Liver (tissue), 9 donors: ENCODE results near the gene ENPP3. TPM values are rescaled to one million over a fixed set of nuclear protein-coding genes. Genes with fewer than 3 reads are reported as not detected.

Experiments
- DNase-seq: peaks from one replicate; pipeline ENCODE4 v3.0.0-alpha.2; 2017; ENCODE audit warnings: low spot score
- H3K27ac ChIP-seq, 2 donors: one replicate each; pipeline ENCODE4 v1.7.0; 2013; ENCODE audit warnings: inconsistent platforms in 2 of 2, low read length in 2 of 2, control low read depth in 1 of 2, low read depth in 1 of 2, mild to moderate bottlenecking in 1 of 2
- H3K27me3 ChIP-seq, 4 donors: one replicate each; pipeline versions ENCODE4 v1.6.1 to v1.7.0; 2013; ENCODE audit warnings: low read length in 3 of 4, inconsistent platforms in 1 of 4, mild to moderate bottlenecking in 1 of 4, moderate library complexity in 1 of 4; ENCODE audit not compliant: control insufficient read depth in 4 of 4, insufficient read depth in 4 of 4
- H3K36me3 ChIP-seq, 4 donors: one replicate each; pipeline versions ENCODE4 v1.6.1 to v1.7.0; 2013; ENCODE audit warnings: low read length in 3 of 4, mild to moderate bottlenecking in 3 of 4, low read depth in 1 of 4, moderate library complexity in 1 of 4; ENCODE audit not compliant: control insufficient read depth in 4 of 4, insufficient read depth in 3 of 4
- H3K4me1 ChIP-seq, 4 donors: one replicate each; pipeline versions ENCODE4 v1.6.1 to v1.7.0; 2013; ENCODE audit warnings: low read length in 3 of 4, mild to moderate bottlenecking in 3 of 4, moderate library complexity in 1 of 4; ENCODE audit not compliant: control insufficient read depth in 4 of 4, insufficient read depth in 4 of 4
- H3K4me3 ChIP-seq, 3 donors: one replicate each; pipeline versions ENCODE4 v1.6.1 to v1.7.0; 2013; ENCODE audit warnings: low read length in 3 of 3, control low read depth in 1 of 3, low read depth in 1 of 3, mild to moderate bottlenecking in 1 of 3
- H3K9ac ChIP-seq, 2 donors: one replicate each; pipeline ENCODE4 v1.7.0; 2013; ENCODE audit warnings: low read length in 2 of 2, mild to moderate bottlenecking in 2 of 2, moderate library complexity in 2 of 2, control low read depth in 1 of 2, low read depth in 1 of 2
- H3K9me3 ChIP-seq, 4 donors: one replicate each; pipeline versions ENCODE4 v1.6.1 to v1.7.0; 2013; ENCODE audit warnings: low read length in 3 of 4; ENCODE audit not compliant: control insufficient read depth in 4 of 4
- EGR1 ChIP-seq, 2 donors: IDR thresholded peaks; 2 replicates each; pipeline ENCODE4 v1.6.1; 2016 to 2018; ENCODE audit warnings: antibody characterized with exemption in 2 of 2, low read depth in 2 of 2
- FOXA1 ChIP-seq: IDR thresholded peaks from 2 replicates; pipeline ENCODE4 v1.6.1; 2016; ENCODE audit warnings: antibody characterized with exemption
- FOXA2 ChIP-seq: IDR thresholded peaks from 2 replicates; pipeline ENCODE4 v1.6.1; 2016; ENCODE audit warnings: antibody characterized with exemption
- GABPA ChIP-seq, 2 donors: IDR thresholded peaks in 1 of 2; conservative IDR thresholded peaks in 1 of 2; 2 replicates each; pipeline ENCODE4 v1.6.1; 2016; ENCODE audit warnings: antibody characterized with exemption in 2 of 2, mild to moderate bottlenecking in 1 of 2, moderate library complexity in 1 of 2
- HNF4A ChIP-seq, 2 donors: conservative IDR thresholded peaks; 2 replicates each; pipeline ENCODE4 v1.6.1; 2016; ENCODE audit warnings: antibody characterized with exemption in 2 of 2, mild to moderate bottlenecking in 2 of 2
- HNF4G ChIP-seq: IDR thresholded peaks from 2 replicates; pipeline ENCODE4 v1.6.1; 2016; ENCODE audit warnings: antibody characterized with exemption
- JUND ChIP-seq, 2 donors: IDR thresholded peaks; 2 replicates each; pipeline ENCODE4 v1.6.1; 2016; ENCODE audit warnings: antibody characterized with exemption in 2 of 2
- MAX ChIP-seq: IDR thresholded peaks from 2 replicates; pipeline ENCODE4 v1.6.1; 2016; ENCODE audit warnings: antibody characterized with exemption
- NR2F2 ChIP-seq: IDR thresholded peaks from 2 replicates; pipeline ENCODE4 v1.6.1; 2016; ENCODE audit warnings: antibody characterized with exemption
- RAD21 ChIP-seq, 2 donors: IDR thresholded peaks; 2 replicates each; pipeline ENCODE4 v1.6.1; 2016; ENCODE audit warnings: antibody characterized with exemption in 2 of 2, mild to moderate bottlenecking in 2 of 2
- RXRA ChIP-seq, 2 donors: IDR thresholded peaks; 2 replicates each; pipeline ENCODE4 v1.6.1; 2017 to 2018; ENCODE audit warnings: antibody characterized with exemption in 2 of 2, mild to moderate bottlenecking in 1 of 2
- SP1 ChIP-seq: IDR thresholded peaks from 2 replicates; pipeline ENCODE4 v1.6.1; 2018; ENCODE audit warnings: antibody characterized with exemption, mild to moderate bottlenecking
- TAF1 ChIP-seq: conservative IDR thresholded peaks from 2 replicates; pipeline ENCODE4 v1.6.1; 2016; ENCODE audit warnings: antibody characterized with exemption, mild to moderate bottlenecking
- YY1 ChIP-seq: IDR thresholded peaks from 2 replicates; pipeline ENCODE4 v1.6.1; 2016; ENCODE audit warnings: antibody characterized with exemption, mild to moderate bottlenecking
- WGBS: extraction: QIAGEN DNeasy Blood & Tissue Kit; methylation state at CpG from one replicate; pipeline ENCODE4 v1.1.7; 2013; 5-methylcytosine and 5-hydroxymethylcytosine counted together
- polyA plus RNA-seq, 2 donors: library from polyadenylated mRNA; stranded (reverse) in 1 of 2; unstranded in 1 of 2; fragments of 200-250 nt in 1 of 2; fragments of >200 nt in 1 of 2; fragmentation: Nextera tagmentation in 1 of 2; extraction: Ambion mirVana in 1 of 2; gene quantifications; one replicate each; pipeline versions ENCODE4 v1.2.1 to v1.2.3, GENCODE V29; 2013 to 2015
- total RNA-seq, 2 donors: library from RNA; depleted of rRNA; stranded (reverse); fragments of >200 nt; gene quantifications; one replicate each; pipeline ENCODE4 v1.2.3, GENCODE V29; 2014
- TF ChIP-seq, protein P1 (sequence below): IDR thresholded peaks from 2 replicates; pipeline ENCODE4 v1.6.1; 2016; ENCODE audit warnings: antibody characterized with exemption
- TF ChIP-seq, protein P2 (sequence below): IDR thresholded peaks from 2 replicates; pipeline ENCODE4 v1.6.1; 2016; ENCODE audit warnings: antibody characterized with exemption, mild to moderate bottlenecking
- TF ChIP-seq, protein P3 (sequence below): IDR thresholded peaks from 2 replicates; pipeline ENCODE4 v1.6.1; 2016; ENCODE audit warnings: antibody characterized with exemption
- TF ChIP-seq, protein P4 (sequence below): fragments of 150-350 bp; IDR thresholded peaks from 2 replicates; pipeline ENCODE4 v1.5.1; 2017; ENCODE audit warnings: improper control_type of control experiment, low read depth, low read length; ENCODE audit not compliant: missing input control
- donor health status: healthy.
- donor health status: healthy.
- donor health status: healthy.
- donor health status: healthy.
- donor health status: healthy.

ENPP3 gene
- total and polyA plus RNA-seq, 4 donors = 0.51 to 6.1 (median 1.1) TPM

DNA sequence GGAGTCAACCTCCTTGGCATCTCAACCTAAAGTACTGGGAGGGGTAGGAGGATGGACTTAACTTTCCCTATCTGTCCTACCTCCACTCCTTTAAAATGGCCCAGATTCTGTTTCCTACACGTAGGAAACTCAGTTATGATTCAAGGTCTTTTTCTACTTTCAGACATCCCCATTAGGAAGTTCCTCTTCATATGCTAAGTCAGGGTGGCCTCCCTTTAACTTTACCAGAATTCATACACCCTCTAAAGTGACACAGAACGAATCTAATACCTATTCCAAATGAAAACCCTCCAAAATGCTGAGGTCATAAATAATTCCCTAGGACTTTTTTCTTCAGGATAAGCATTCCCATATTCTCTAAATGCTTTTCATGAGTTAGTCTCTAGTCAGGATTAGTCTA lies 48.5 kb upstream of the ENPP3 start:
- TF ChIP-seq FOXA2 = no peak
- no peak for TF ChIP-seq SP1
- no peak for TF ChIP-seq RXRA (IDR thresholded peaks at IDR 0.05)
- no peak for TF ChIP-seq FOXA1
- no peak for TF ChIP-seq JUND (IDR thresholded peaks at IDR 0.05)
- TF ChIP-seq MAX = no peak
- no peak for TF ChIP-seq TAF1
- TF ChIP-seq HNF4A (conservative IDR thresholded peaks at IDR 0.05) = no peak
- no peak for TF ChIP-seq EGR1 (IDR thresholded peaks at IDR 0.05; ENCODE audit: low read depth in 2 of 2)
- TF ChIP-seq NR2F2 = no peak
- TF ChIP-seq, protein P1, sequence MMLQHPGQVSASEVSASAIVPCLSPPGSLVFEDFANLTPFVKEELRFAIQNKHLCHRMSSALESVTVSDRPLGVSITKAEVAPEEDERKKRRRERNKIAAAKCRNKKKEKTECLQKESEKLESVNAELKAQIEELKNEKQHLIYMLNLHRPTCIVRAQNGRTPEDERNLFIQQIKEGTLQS = no peak
- TF ChIP-seq GABPA (IDR thresholded peaks at IDR 0.05 in 1 of 2, conservative IDR thresholded peaks at IDR 0.05 in 1 of 2) = no peak
- TF ChIP-seq, protein P2, sequence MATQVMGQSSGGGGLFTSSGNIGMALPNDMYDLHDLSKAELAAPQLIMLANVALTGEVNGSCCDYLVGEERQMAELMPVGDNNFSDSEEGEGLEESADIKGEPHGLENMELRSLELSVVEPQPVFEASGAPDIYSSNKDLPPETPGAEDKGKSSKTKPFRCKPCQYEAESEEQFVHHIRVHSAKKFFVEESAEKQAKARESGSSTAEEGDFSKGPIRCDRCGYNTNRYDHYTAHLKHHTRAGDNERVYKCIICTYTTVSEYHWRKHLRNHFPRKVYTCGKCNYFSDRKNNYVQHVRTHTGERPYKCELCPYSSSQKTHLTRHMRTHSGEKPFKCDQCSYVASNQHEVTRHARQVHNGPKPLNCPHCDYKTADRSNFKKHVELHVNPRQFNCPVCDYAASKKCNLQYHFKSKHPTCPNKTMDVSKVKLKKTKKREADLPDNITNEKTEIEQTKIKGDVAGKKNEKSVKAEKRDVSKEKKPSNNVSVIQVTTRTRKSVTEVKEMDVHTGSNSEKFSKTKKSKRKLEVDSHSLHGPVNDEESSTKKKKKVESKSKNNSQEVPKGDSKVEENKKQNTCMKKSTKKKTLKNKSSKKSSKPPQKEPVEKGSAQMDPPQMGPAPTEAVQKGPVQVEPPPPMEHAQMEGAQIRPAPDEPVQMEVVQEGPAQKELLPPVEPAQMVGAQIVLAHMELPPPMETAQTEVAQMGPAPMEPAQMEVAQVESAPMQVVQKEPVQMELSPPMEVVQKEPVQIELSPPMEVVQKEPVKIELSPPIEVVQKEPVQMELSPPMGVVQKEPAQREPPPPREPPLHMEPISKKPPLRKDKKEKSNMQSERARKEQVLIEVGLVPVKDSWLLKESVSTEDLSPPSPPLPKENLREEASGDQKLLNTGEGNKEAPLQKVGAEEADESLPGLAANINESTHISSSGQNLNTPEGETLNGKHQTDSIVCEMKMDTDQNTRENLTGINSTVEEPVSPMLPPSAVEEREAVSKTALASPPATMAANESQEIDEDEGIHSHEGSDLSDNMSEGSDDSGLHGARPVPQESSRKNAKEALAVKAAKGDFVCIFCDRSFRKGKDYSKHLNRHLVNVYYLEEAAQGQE = no peak
- H3K4me1 ChIP-seq = no peaks in the 10 kb centered on the region
- peaks cover 2 to 59% (median 42%) of the 10 kb centered on the region in 4 donors for H3K36me3 ChIP-seq
- no peak for DNase-seq
- 77% methylated on average over 2 of the region's 2 CpGs for WGBS
- no peak overlapping the region for H3K27ac ChIP-seq
- H3K27me3 ChIP-seq = no peaks in the 10 kb centered on the region
- no peaks in the 10 kb centered on the region for H3K9me3 ChIP-seq
- H3K9ac ChIP-seq = no peak overlapping the region
- no peak overlapping the region for H3K4me3 ChIP-seq

GRCh38 chr6:131592935-131593334 lies 44.2 kb upstream of the ENPP3 start:
- Histone ChIP-seq H3K27me3 (no peaks in the 10 kb centered on the region), H3K9ac (no peak overlapping the region), H3K9me3 (no peaks in the 10 kb centered on the region), H3K4me3 (no peak overlapping the region), H3K36me3 (peaks cover 1 to 57% (median 39%) of the 10 kb centered on the region in 4 donors), H3K4me1 (peaks cover 0 to 2% (median 0%) of the 10 kb centered on the region in 4 donors), H3K27ac (no peak overlapping the region)
- DNase-seq = no peak
- WGBS = 63% methylated on average over 2 of the region's 2 CpGs
- TF ChIP-seq YY1 (no peak), MAX (no peak), HNF4G (no peak), FOXA2 (no peak), FOXA1 (no peak), TAF1 (no peak), JUND (IDR thresholded peaks at IDR 0.05) (no peak), GABPA (IDR thresholded peaks at IDR 0.05 in 1 of 2, conservative IDR thresholded peaks at IDR 0.05 in 1 of 2) (no peak), RAD21 (IDR thresholded peaks at IDR 0.05) (no peak)
- TF ChIP-seq, protein P1 = no peak
- TF ChIP-seq, protein P3, sequence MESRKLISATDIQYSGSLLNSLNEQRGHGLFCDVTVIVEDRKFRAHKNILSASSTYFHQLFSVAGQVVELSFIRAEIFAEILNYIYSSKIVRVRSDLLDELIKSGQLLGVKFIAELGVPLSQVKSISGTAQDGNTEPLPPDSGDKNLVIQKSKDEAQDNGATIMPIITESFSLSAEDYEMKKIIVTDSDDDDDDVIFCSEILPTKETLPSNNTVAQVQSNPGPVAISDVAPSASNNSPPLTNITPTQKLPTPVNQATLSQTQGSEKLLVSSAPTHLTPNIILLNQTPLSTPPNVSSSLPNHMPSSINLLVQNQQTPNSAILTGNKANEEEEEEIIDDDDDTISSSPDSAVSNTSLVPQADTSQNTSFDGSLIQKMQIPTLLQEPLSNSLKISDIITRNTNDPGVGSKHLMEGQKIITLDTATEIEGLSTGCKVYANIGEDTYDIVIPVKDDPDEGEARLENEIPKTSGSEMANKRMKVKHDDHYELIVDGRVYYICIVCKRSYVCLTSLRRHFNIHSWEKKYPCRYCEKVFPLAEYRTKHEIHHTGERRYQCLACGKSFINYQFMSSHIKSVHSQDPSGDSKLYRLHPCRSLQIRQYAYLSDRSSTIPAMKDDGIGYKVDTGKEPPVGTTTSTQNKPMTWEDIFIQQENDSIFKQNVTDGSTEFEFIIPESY = no peak
- TF ChIP-seq, protein P4, sequence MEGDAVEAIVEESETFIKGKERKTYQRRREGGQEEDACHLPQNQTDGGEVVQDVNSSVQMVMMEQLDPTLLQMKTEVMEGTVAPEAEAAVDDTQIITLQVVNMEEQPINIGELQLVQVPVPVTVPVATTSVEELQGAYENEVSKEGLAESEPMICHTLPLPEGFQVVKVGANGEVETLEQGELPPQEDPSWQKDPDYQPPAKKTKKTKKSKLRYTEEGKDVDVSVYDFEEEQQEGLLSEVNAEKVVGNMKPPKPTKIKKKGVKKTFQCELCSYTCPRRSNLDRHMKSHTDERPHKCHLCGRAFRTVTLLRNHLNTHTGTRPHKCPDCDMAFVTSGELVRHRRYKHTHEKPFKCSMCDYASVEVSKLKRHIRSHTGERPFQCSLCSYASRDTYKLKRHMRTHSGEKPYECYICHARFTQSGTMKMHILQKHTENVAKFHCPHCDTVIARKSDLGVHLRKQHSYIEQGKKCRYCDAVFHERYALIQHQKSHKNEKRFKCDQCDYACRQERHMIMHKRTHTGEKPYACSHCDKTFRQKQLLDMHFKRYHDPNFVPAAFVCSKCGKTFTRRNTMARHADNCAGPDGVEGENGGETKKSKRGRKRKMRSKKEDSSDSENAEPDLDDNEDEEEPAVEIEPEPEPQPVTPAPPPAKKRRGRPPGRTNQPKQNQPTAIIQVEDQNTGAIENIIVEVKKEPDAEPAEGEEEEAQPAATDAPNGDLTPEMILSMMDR = no peak
- TF ChIP-seq, protein P2 = no peak
